Measurements from ENCODE around the gene DPP9.

- TF ChIP-seq HDAC2 (CRISPR knock-in tag; IDR thresholded peaks at IDR 0.05), result peak; percentile 100
- peak; percentile 99 for TF ChIP-seq CBFB (CRISPR knock-in tag; IDR thresholded peaks at IDR 0.05)
- TF ChIP-seq ZFAT (CRISPR knock-in tag; conservative IDR thresholded peaks at IDR 0.05), result peak; percentile 98
- no peak for TF ChIP-seq CEBPB (IDR thresholded peaks at IDR 0.05; ENCODE audit: borderline replicate concordance, low read depth, low read length)
These were observed 45.5 kb upstream of the DPP9 start for GRCh38 chr19:4768934-4769777.
